DOHH2 (cell line): Measurements from ENCODE around the gene CFAP46.

Source experiments
- H3F3A ChIP-seq: fragments of 200-600 bp; sonication (generic), shearing (Covaris generic); 2 replicates; pipeline ENCODE4 v1.6.0; 2016; ENCODE audit warnings: antibody characterized with exemption, mild to moderate bottlenecking; ENCODE audit not compliant: control insufficient read depth, insufficient read depth
- H3K27ac ChIP-seq: fragments of 200-600 bp; sonication (generic); 2 replicates; pipeline ENCODE4 v1.5.1; 2014; ENCODE audit warnings: low read depth, mild to moderate bottlenecking, low read length, moderate library complexity
- H3K27me3 ChIP-seq: fragments of 200-600 bp; sonication (generic); 2 replicates; pipeline ENCODE4 v1.6.1; 2014; ENCODE audit warnings: mild to moderate bottlenecking, low read length, mixed read lengths; ENCODE audit not compliant: control insufficient read depth
- H3K36me3 ChIP-seq: fragments of 200-600 bp; sonication (generic); 2 replicates; pipeline ENCODE4 v1.6.1; 2014; ENCODE audit warnings: mild to moderate bottlenecking, low read length, moderate library complexity, mixed read lengths; ENCODE audit not compliant: control insufficient read depth
- H3K4me1 ChIP-seq: fragments of 200-600 bp; sonication (generic); 2 replicates; pipeline ENCODE4 v1.6.1; 2014; ENCODE audit warnings: mild to moderate bottlenecking, low read length, mixed read lengths; ENCODE audit not compliant: control insufficient read depth
- H3K4me2 ChIP-seq: fragments of 200-600 bp; sonication (generic); 2 replicates; pipeline ENCODE4 v1.6.0; 2014; ENCODE audit warnings: mild to moderate bottlenecking, low read length, moderate library complexity
- H3K4me3 ChIP-seq: fragments of 200-600 bp; sonication (generic); 2 replicates; pipeline ENCODE4 v1.5.1; 2014; ENCODE audit warnings: mild to moderate bottlenecking, low read length, mixed read lengths
- H3K79me2 ChIP-seq: fragments of 200-600 bp; sonication (generic); 2 replicates; pipeline ENCODE4 v1.6.1; 2014; ENCODE audit warnings: mild to moderate bottlenecking, low read length, mixed read lengths; ENCODE audit not compliant: control insufficient read depth
- H3K9me2 ChIP-seq: fragments of 200-600 bp; sonication (generic); replicated peaks from 2 replicates; pipeline ENCODE4 v1.6.1; 2014; ENCODE audit warnings: mild to moderate bottlenecking, low read length, mixed read lengths; ENCODE audit not compliant: control insufficient read depth
- H3K9me3 ChIP-seq: fragments of 200-600 bp; sonication (generic); 2 replicates; pipeline ENCODE4 v1.6.1; 2014; ENCODE audit warnings: antibody characterized with exemption, low read length, mixed read lengths; ENCODE audit not compliant: control insufficient read depth, insufficient read depth
- H4K20me1 ChIP-seq: fragments of 200-600 bp; sonication (generic); 2 replicates; pipeline ENCODE4 v1.6.0; 2014; ENCODE audit warnings: low read depth, mild to moderate bottlenecking, antibody characterized with exemption, low read length, moderate library complexity; ENCODE audit not compliant: control insufficient read depth, insufficient read depth
- EZH2phosphoT487 ChIP-seq: fragments of 200-600 bp; sonication (generic); IDR thresholded peaks from 2 replicates; pipeline ENCODE4 v1.6.1; 2017; ENCODE audit warnings: borderline replicate concordance, mild to moderate bottlenecking, antibody characterized with exemption, low read length, moderate library complexity, mixed read lengths
- TF ChIP-seq, protein P1 (sequence below): fragments of 200-600 bp; sonication (generic); IDR thresholded peaks from one replicate; pipeline ENCODE4 v1.5.1; 2014; ENCODE audit warnings: antibody characterized with exemption, mild to moderate bottlenecking, low read depth, low read length; ENCODE audit not compliant: poor library complexity, severe bottlenecking

Gene CFAP46

DNA sequence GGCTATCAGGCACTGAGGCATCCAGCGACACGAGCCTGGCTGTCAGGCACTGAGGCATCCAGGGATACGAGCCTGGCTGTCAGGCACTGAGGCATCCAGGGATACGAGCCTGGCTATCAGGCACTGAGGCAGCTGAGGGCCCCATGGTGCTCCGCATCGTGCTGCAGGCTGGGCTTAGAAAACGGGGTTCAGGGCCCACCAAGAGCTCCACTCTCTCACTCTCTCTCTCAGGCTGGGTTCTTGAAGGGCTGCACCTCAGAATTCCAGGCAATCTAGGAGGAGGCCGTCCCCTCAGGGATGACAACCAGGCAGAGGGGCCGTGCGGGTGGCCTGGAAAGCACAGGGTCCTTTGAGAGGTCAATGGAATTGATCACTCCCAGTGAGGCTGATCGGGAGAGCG is 69.0 kb downstream of the CFAP46 start:
- Histone ChIP-seq H3K79me2 (no peaks in the 10 kb centered on the region), H3K4me2 (no peak overlapping the region), H3K36me3 (no peaks in the 10 kb centered on the region), H4K20me1 (no peaks in the 10 kb centered on the region), H3K27ac (no peak overlapping the region), H3K4me3 (no peak overlapping the region), H3K4me1 (no peaks in the 10 kb centered on the region), H3K27me3 (no peaks in the 10 kb centered on the region), H3F3A (no peaks in the 10 kb centered on the region), H3K9me3 (no peaks in the 10 kb centered on the region), H3K9me2 (no peaks in the 10 kb centered on the region)
- TF ChIP-seq, protein P1, sequence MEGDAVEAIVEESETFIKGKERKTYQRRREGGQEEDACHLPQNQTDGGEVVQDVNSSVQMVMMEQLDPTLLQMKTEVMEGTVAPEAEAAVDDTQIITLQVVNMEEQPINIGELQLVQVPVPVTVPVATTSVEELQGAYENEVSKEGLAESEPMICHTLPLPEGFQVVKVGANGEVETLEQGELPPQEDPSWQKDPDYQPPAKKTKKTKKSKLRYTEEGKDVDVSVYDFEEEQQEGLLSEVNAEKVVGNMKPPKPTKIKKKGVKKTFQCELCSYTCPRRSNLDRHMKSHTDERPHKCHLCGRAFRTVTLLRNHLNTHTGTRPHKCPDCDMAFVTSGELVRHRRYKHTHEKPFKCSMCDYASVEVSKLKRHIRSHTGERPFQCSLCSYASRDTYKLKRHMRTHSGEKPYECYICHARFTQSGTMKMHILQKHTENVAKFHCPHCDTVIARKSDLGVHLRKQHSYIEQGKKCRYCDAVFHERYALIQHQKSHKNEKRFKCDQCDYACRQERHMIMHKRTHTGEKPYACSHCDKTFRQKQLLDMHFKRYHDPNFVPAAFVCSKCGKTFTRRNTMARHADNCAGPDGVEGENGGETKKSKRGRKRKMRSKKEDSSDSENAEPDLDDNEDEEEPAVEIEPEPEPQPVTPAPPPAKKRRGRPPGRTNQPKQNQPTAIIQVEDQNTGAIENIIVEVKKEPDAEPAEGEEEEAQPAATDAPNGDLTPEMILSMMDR = no peak

DNA sequence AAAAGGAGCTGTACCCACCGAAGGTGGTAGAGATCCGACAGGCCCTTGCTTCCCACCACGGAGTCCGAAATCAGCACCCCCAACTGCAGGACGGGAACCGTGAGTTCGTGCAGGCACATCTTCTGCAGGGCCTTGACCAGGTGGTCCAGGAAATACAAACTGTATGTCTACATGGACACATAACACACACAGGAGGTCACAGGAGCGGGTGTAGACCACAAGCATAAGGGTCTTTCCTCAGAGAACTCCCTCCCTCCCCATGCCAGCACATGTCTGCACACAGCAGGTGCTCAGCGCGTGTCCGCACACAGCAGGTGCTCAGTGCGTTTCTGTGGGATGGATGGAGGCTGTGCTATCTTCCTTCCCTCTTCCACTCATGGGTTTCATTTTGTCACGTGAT is 69.7 kb downstream of the CFAP46 start:
- Histone ChIP-seq H3K27me3 (no peaks in the 10 kb centered on the region), H3K36me3 (no peaks in the 10 kb centered on the region), H3F3A (no peaks in the 10 kb centered on the region), H3K4me2 (no peak overlapping the region), H4K20me1 (no peaks in the 10 kb centered on the region), H3K9me3 (no peaks in the 10 kb centered on the region), H3K4me3 (no peak overlapping the region), H3K79me2 (no peaks in the 10 kb centered on the region), H3K4me1 (no peaks in the 10 kb centered on the region), H3K27ac (no peak overlapping the region), H3K9me2 (no peaks in the 10 kb centered on the region)
- TF ChIP-seq EZH2phosphoT487 = no peak
- TF ChIP-seq, protein P1 = no peak

DNA sequence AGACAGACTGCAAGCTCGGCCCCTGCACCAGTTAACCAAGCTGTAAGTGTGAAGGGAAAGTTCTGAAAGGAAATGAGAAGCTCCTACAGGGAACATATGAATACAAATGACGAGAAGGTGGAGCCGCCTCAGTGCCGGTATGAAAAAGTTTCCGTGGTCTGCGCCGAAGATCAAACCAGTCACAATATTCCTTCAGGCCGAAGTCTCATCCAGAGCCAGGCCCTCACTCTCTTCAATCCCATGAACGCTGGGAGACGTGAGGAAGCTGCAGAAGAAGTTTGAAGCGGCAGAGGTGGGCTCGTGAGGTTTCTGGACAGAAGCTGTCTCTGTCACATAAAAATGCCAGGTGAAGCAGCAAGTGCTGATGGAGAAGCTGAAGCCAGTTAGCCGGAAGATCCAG is 71.9 kb downstream of the CFAP46 start:
- no peak for TF ChIP-seq EZH2phosphoT487
- TF ChIP-seq, protein P1 = no peak
- Histone ChIP-seq H3K27ac (no peak overlapping the region), H3K9me2 (no peaks in the 10 kb centered on the region), H4K20me1 (no peaks in the 10 kb centered on the region), H3K4me3 (no peak overlapping the region), H3F3A (no peaks in the 10 kb centered on the region), H3K4me1 (no peaks in the 10 kb centered on the region), H3K27me3 (no peaks in the 10 kb centered on the region), H3K9me3 (no peaks in the 10 kb centered on the region), H3K79me2 (no peaks in the 10 kb centered on the region), H3K36me3 (no peaks in the 10 kb centered on the region), H3K4me2 (no peak overlapping the region)

DNA sequence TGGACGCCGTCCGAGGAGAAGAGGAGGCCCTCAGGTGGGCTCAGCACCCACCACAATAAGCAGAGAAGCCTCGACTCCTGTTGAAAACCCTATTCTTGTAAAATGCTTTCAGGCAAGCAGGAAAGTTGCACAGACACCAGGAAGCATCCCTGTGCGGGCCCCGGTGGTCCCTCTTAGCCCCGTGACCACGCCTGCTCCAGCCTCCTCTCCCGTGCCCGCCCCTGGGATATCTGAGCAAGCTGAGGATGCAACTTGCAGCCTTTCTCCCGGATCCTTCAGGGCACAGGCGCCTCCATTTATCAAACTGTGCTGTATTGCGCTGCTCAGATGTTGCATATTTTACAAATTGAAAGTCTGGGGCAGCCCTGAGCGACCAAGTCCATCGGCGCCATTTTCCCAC is 72.7 kb downstream of the CFAP46 start:
- no peaks in the 10 kb centered on the region for H4K20me1 ChIP-seq
- no peaks in the 10 kb centered on the region for H3K9me2 ChIP-seq
- H3K4me3 ChIP-seq = no peak overlapping the region
- no peak overlapping the region for H3K4me2 ChIP-seq
- no peaks in the 10 kb centered on the region for H3F3A ChIP-seq
- H3K27ac ChIP-seq = no peak overlapping the region
- no peaks in the 10 kb centered on the region for H3K36me3 ChIP-seq
- no peaks in the 10 kb centered on the region for H3K4me1 ChIP-seq
- no peaks in the 10 kb centered on the region for H3K9me3 ChIP-seq
- no peaks in the 10 kb centered on the region for H3K27me3 ChIP-seq
- TF ChIP-seq, protein P1 = no peak
- TF ChIP-seq EZH2phosphoT487 = no peak
- no peaks in the 10 kb centered on the region for H3K79me2 ChIP-seq
